Measurements from ENCODE around the gene NFATC4. TPM values are rescaled to one million over a fixed set of nuclear protein-coding genes. Genes with fewer than 3 reads are reported as not detected.

Gene NFATC4
- total RNA-seq, 5 donors from 2014 or later (not counting 1 experiment from before 2014, with no cell fraction given), result 0.16 to 0.82 (median 0.39) TPM; not detected in 1

DNA sequence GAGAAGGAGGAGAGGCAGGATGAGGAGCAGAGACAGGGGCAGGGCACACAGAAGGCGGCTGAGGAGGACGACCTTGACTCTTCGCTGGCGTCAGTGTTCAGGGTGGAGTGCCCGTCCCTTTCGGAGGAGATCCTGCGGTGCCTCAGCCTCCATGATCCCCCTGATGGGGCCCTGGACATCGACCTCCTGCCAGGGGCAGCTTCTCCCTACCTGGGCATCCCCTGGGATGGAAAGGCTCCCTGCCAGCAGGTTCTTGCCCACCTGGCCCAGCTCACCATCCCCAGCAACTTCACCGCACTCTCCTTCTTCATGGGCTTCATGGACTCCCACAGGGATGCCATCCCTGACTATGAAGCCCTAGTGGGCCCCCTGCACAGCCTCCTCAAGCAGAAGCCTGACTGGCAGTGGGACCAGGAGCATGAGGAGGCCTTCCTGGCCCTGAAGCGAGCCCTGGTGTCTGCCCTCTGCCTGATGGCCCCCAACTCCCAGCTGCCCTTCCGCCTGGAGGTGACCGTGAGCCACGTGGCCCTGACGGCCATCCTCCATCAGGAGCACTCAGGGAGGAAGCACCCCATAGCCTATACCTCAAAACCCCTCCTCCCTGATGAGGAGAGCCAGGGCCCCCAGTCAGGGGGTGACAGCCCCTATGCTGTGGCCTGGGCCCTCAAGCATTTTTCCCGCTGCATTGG lies 46.9 kb downstream of the NFATC4 start:
- no peaks in the 10 kb centered on the region for H3K4me1 Mint-ChIP-seq
- ChIA-PET POLR2A (no interaction called here), CTCF (interaction anchor here (1.2 to 1.3 kb wide), 2 partner anchors 16 to 17 kb away, joined by 3 to 4 read pairs; no protein-coding TSS in a partner anchor)
- DNase-seq (no peak), ATAC-seq (replicated peaks in 1 of 4) (no peak)
- H3K9me3 Mint-ChIP-seq, result no peaks in the 10 kb centered on the region
- H3K27me3 ChIP-seq (replicated peaks in 1 of 2; ENCODE audit: control insufficient read depth in 2 of 2, extremely low read depth in 1 of 2, insufficient read depth in 2 of 2, low read length in 1 of 2), result peaks cover 0 to 37% of the 10 kb centered on the region in 2 experiments
- H3K4me1 ChIP-seq (ENCODE audit: control insufficient read depth in 1 of 2, extremely low read depth in 1 of 2, insufficient read depth in 2 of 2, low read length in 2 of 2), result no peaks in the 10 kb centered on the region
- no peak overlapping the region for H3K27ac Mint-ChIP-seq
- peaks cover 5 to 8% of the 10 kb centered on the region in 2 donors for H3K27me3 Mint-ChIP-seq
- H3K36me3 ChIP-seq (ENCODE audit: control insufficient read depth in 2 of 2, extremely low read depth in 1 of 2, insufficient read depth in 1 of 2, low read length in 1 of 2), result no peaks in the 10 kb centered on the region
- H3K27ac ChIP-seq (ENCODE audit: low read length), result no peak overlapping the region
- H3K4me3 ChIP-seq (ENCODE audit: control insufficient read depth in 1 of 2, extremely low read depth in 1 of 2, low read length in 1 of 2), result no peak overlapping the region
- no peaks in the 10 kb centered on the region for H3K36me3 Mint-ChIP-seq
- H3K9me3 ChIP-seq, result no peaks in the 10 kb centered on the region
- 81% methylated on average over 10 of the region's 15 CpGs for WGBS (ENCODE audit: insufficient coverage)
- H3K4me3 Mint-ChIP-seq, result no peak overlapping the region

DNA sequence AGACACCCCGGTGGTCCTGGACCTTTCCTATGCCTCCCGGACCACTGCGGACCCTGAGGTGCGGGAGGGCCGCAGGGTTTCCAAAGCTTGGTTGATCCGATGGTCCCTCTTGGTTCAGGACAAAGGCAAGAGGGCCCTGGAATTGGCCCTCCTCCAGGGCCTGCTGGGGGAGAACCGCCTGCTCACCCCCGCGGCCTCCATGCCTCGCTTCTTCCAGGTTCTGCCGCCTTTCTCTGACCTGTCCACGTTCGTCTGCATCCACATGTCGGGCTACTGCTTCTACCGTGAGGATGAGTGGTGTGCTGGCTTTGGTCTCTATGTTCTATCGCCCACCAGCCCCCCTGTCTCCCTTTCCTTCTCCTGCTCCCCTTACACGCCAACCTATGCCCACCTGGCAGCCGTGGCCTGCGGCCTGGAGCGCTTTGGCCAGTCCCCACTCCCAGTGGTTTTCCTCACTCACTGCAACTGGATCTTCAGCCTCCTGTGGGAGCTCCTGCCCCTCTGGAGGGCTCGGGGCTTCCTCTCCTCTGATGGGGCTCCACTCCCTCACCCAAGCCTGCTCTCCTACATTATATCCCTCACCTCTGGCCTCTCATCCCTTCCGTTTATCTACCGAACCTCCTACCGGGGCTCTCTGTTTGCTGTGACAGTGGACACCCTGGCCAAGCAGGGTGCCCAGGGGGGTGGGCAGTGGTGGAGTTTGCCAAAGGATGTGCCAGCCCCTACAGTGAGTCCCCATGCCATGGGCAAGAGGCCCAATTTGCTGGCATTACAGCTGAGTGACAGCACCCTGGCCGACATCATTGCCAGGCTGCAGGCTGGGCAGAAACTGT lies 47.7 kb downstream of the NFATC4 start:
- WGBS (ENCODE audit: insufficient coverage), result 85% methylated on average over 15 of the region's 25 CpGs
- no peak for DNase-seq
- no peak overlapping the region for H3K4me3 ChIP-seq (ENCODE audit: control insufficient read depth in 1 of 2, extremely low read depth in 1 of 2, low read length in 1 of 2)
- H3K9me3 ChIP-seq, result no peaks in the 10 kb centered on the region
- H3K4me1 ChIP-seq (ENCODE audit: control insufficient read depth in 1 of 2, extremely low read depth in 1 of 2, insufficient read depth in 2 of 2, low read length in 2 of 2), result no peaks in the 10 kb centered on the region
- CTCF ChIA-PET, result no interaction called here
- no peak for ATAC-seq (replicated peaks in 1 of 4)
- peaks cover 5 to 9% of the 10 kb centered on the region in 2 donors for H3K27me3 Mint-ChIP-seq
- H3K4me3 Mint-ChIP-seq, result no peak overlapping the region
- no peaks in the 10 kb centered on the region for H3K9me3 Mint-ChIP-seq
- peaks cover 0 to 31% of the 10 kb centered on the region in 2 experiments for H3K27me3 ChIP-seq (replicated peaks in 1 of 2; ENCODE audit: control insufficient read depth in 2 of 2, extremely low read depth in 1 of 2, insufficient read depth in 2 of 2, low read length in 1 of 2)
- POLR2A ChIA-PET, result no interaction called here
- H3K27ac Mint-ChIP-seq, result no peak overlapping the region
- no peaks in the 10 kb centered on the region for H3K4me1 Mint-ChIP-seq
- H3K27ac ChIP-seq (ENCODE audit: low read length), result no peak overlapping the region
- no peaks in the 10 kb centered on the region for H3K36me3 ChIP-seq (ENCODE audit: control insufficient read depth in 2 of 2, extremely low read depth in 1 of 2, insufficient read depth in 1 of 2, low read length in 1 of 2)
- no peaks in the 10 kb centered on the region for H3K36me3 Mint-ChIP-seq

DNA sequence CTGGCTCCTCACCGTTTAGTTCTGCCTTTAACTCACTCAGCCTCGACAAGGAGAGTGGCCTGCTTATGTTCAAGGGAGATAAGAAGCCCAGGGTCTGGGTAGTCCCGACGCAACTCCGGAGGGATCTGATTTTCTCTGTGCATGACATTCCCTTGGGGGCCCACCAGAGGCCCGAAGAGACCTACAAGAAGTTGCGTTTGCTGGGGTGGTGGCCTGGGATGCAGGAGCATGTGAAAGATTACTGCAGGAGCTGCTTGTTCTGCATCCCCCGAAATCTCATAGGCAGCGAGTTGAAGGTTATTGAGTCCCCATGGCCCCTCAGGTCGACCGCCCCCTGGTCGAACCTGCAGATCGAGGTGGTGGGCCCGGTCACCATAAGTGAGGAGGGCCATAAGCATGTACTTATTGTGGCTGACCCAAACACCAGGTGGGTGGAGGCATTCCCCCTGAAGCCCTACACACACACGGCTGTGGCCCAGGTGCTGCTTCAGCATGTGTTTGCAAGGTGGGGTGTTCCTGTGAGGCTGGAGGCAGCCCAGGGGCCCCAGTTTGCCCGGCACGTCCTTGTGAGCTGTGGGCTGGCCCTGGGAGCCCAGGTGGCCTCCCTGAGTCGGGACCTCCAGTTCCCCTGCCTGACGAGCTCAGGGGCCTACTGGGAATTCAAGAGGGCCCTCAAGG lies 48.4 kb downstream of the NFATC4 start:
- no peaks in the 10 kb centered on the region for H3K36me3 Mint-ChIP-seq
- H3K4me1 Mint-ChIP-seq, result no peaks in the 10 kb centered on the region
- H3K4me1 ChIP-seq (ENCODE audit: control insufficient read depth in 1 of 2, extremely low read depth in 1 of 2, insufficient read depth in 2 of 2, low read length in 2 of 2), result no peaks in the 10 kb centered on the region
- H3K4me3 ChIP-seq (ENCODE audit: control insufficient read depth in 1 of 2, extremely low read depth in 1 of 2, low read length in 1 of 2), result no peak overlapping the region
- no peaks in the 10 kb centered on the region for H3K36me3 ChIP-seq (ENCODE audit: control insufficient read depth in 2 of 2, extremely low read depth in 1 of 2, insufficient read depth in 1 of 2, low read length in 1 of 2)
- H3K27me3 Mint-ChIP-seq, result peaks cover 5 to 9% of the 10 kb centered on the region in 2 donors
- H3K9me3 Mint-ChIP-seq, result no peaks in the 10 kb centered on the region
- 69% methylated on average over 14 of the region's 19 CpGs for WGBS (ENCODE audit: insufficient coverage)
- H3K27ac ChIP-seq (ENCODE audit: low read length), result no peak overlapping the region
- H3K4me3 Mint-ChIP-seq, result no peak overlapping the region
- ChIA-PET POLR2A (no interaction called here), CTCF (interaction anchor here in 1 of 2 donors (0.6 kb wide), 1 partner anchor 46 kb away, joined by 4 read pairs; no protein-coding TSS in a partner anchor)
- H3K9me3 ChIP-seq, result no peaks in the 10 kb centered on the region
- no peak for DNase-seq
- H3K27me3 ChIP-seq (replicated peaks in 1 of 2; ENCODE audit: control insufficient read depth in 2 of 2, extremely low read depth in 1 of 2, insufficient read depth in 2 of 2, low read length in 1 of 2), result peaks cover 0 to 31% of the 10 kb centered on the region in 2 experiments
- ATAC-seq (replicated peaks in 1 of 4), result no peak
- no peak overlapping the region for H3K27ac Mint-ChIP-seq

DNA sequence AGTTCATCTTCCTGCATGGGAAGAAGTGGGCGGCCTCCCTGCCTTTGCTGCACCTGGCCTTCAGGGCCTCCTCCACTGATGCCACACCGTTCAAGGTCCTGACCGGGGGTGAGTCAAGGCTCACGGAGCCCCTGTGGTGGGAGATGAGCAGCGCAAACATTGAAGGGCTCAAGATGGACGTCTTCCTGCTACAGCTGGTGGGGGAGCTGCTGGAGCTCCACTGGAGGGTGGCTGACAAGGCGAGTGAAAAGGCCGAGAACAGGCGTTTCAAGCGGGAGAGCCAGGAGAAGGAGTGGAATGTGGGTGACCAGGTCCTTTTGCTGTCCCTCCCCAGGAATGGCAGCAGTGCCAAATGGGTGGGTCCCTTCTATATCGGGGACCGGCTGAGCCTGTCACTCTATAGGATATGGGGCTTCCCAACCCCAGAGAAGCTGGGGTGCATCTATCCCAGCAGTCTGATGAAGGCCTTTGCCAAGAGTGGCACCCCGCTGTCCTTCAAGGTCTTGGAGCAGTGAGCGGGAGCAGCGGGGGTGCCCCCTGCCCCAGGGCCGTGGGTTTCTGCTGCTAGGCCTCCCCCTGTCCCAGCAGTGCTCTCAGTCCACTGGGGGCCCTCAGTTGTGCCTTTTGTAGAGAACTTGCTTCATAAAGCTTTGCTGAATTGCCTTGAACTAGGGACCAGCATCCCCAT lies 49.1 kb downstream of the NFATC4 start:
- Histone ChIP-seq H3K27me3 (replicated peaks in 1 of 2; ENCODE audit: control insufficient read depth in 2 of 2, extremely low read depth in 1 of 2, insufficient read depth in 2 of 2, low read length in 1 of 2) (peaks cover 0 to 28% of the 10 kb centered on the region in 2 experiments), H3K9me3 (no peaks in the 10 kb centered on the region), H3K4me1 (ENCODE audit: control insufficient read depth in 1 of 2, extremely low read depth in 1 of 2, insufficient read depth in 2 of 2, low read length in 2 of 2) (no peaks in the 10 kb centered on the region), H3K4me3 (ENCODE audit: control insufficient read depth in 1 of 2, extremely low read depth in 1 of 2, low read length in 1 of 2) (no peak overlapping the region), H3K36me3 (ENCODE audit: control insufficient read depth in 2 of 2, extremely low read depth in 1 of 2, insufficient read depth in 1 of 2, low read length in 1 of 2) (no peaks in the 10 kb centered on the region), H3K27ac (ENCODE audit: low read length) (no peak overlapping the region)
- 78% methylated on average over 16 of the region's 16 CpGs for WGBS (ENCODE audit: insufficient coverage)
- Mint-ChIP-seq H3K27me3 (peaks cover 5 to 9% of the 10 kb centered on the region in 2 donors), H3K9me3 (no peaks in the 10 kb centered on the region), H3K4me3 (no peak overlapping the region), H3K36me3 (no peaks in the 10 kb centered on the region), H3K27ac (no peak overlapping the region), H3K4me1 (no peaks in the 10 kb centered on the region)
- ATAC-seq (replicated peaks in 1 of 4) (no peak), DNase-seq (no peak)
- ChIA-PET CTCF (interaction anchor here in 1 of 2 donors (0.6 kb wide), 1 partner anchor 46 kb away, joined by 4 read pairs; no protein-coding TSS in a partner anchor), POLR2A (no interaction called here)

DNA sequence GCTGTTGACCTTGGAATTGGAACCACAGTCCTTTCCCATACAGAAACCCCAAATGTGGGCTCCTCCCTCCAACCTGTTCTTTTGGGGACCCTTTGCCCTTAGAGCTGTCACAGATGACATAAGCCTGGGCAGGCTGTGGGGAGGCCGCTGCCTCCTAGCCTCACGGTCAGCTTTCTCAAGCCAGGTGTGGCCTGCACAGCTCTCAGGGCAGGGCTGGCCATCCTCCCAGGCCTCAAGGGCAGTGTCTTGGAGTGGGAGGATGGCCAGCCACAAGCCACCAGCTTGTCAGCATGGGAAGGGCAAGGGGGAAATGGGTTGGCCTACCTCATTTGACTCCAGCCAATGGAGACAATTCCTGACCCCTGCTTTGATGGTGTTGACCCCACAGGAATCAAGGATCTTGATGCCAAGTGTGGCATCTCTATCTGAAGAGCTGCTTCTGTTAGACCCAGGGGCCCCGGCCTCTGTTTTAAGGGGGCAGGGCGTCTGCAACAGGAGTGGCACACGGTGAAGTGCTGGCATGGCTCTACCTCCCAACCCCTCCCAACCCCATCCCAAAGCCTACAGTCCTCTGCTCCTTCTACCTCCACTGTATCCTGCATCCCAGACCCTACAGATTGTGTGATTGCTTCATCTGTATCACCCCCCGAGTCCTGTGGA lies 50.0 kb downstream of the NFATC4 start:
- ChIA-PET CTCF (interaction anchor here in 1 of 2 donors (0.6 kb wide), 1 partner anchor 82 kb away, joined by 7 read pairs; no protein-coding TSS in a partner anchor), POLR2A (no interaction called here)
- Mint-ChIP-seq H3K9me3 (no peaks in the 10 kb centered on the region), H3K36me3 (no peaks in the 10 kb centered on the region), H3K27ac (no peak overlapping the region), H3K27me3 (peaks cover 5 to 9% of the 10 kb centered on the region in 2 donors), H3K4me1 (no peaks in the 10 kb centered on the region), H3K4me3 (no peak overlapping the region)
- H3K36me3 ChIP-seq (ENCODE audit: control insufficient read depth in 2 of 2, extremely low read depth in 1 of 2, insufficient read depth in 1 of 2, low read length in 1 of 2), result no peaks in the 10 kb centered on the region
- ATAC-seq (replicated peaks in 1 of 4) (no peak), DNase-seq (no peak)
- H3K27ac ChIP-seq (ENCODE audit: low read length), result no peak overlapping the region
- peaks cover 0 to 31% of the 10 kb centered on the region in 2 experiments for H3K27me3 ChIP-seq (replicated peaks in 1 of 2; ENCODE audit: control insufficient read depth in 2 of 2, extremely low read depth in 1 of 2, insufficient read depth in 2 of 2, low read length in 1 of 2)
- H3K9me3 ChIP-seq, result no peaks in the 10 kb centered on the region
- WGBS (ENCODE audit: insufficient coverage), result 82% methylated on average over 5 of the region's 6 CpGs
- H3K4me1 ChIP-seq (ENCODE audit: control insufficient read depth in 1 of 2, extremely low read depth in 1 of 2, insufficient read depth in 2 of 2, low read length in 2 of 2), result peaks cover 2 to 4% of the 10 kb centered on the region in 2 experiments
- H3K4me3 ChIP-seq (ENCODE audit: control insufficient read depth in 1 of 2, extremely low read depth in 1 of 2, low read length in 1 of 2), result no peak overlapping the region
